HG03060 (cell line): ENCODE data around the gene GRIN2C.

Experiments used
- ATAC-seq: cut with Tn5 transposase; IDR thresholded peaks from one replicate; pipeline ENCODE4 v1.9.1; 2021; ENCODE audit warnings: low read depth, moderate number of reproducible peaks; ENCODE audit not compliant: unreplicated experiment

GRIN2C gene

GRCh38 chr17:74850310-74850709 lies 9.4 kb downstream of the GRIN2C start:
- ATAC-seq = no peak

DNA sequence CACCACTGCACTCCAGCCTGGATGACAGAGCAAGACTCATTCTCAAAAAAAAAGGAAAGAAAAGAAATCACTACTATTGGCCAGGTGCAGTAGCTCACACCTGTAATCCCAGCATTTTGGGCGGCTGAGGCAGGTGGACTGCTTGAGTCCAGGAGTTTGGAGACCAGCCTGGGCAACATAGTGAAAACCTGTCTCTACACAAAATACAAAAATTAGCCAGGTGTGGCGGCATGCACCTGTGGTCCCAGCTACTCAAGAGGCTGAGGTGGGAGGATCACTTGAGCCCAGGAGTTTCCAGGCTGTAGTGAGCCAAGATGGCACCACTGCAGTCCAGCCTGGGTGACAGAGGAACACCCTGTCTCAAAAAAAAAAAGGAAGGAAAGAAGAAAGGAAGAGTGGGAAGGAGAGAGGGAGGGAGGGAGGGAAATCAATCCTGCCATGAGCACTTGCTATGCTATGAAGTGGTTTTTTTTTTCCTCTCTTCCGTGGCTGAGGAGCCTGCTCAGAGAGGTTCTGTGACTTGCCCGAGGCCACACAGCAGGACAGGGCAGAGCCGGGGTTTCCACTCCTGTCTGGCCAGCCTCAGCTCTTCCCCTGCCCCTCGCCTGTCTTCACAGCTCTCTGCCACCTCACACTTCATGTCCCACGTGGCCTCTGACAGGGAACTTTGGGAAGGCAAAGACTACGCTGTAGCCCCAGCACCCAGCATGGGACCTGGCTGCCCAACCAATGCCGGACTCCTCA lies 10.9 kb downstream of the GRIN2C start:
- no peak for ATAC-seq

- ATAC-seq = no peak
Measured at GRCh38 chr17:74846621-74847020, 13.1 kb downstream of the GRIN2C start.

DNA sequence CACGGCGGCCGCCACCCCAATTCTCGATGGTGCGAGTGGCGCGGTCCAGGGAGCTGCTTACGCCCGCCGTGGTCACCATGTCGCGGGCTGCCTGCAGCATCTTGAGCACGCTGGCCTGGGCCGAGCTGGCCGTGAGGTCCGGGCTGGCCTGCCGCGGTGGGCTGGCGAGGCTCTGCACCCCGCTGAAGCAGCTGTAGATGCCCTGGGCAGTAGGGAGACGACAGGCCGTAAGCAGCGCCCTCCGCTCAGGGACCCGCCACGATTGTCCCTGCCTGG lies 16.4 kb downstream of the GRIN2C start:
- ATAC-seq = no peak

DNA sequence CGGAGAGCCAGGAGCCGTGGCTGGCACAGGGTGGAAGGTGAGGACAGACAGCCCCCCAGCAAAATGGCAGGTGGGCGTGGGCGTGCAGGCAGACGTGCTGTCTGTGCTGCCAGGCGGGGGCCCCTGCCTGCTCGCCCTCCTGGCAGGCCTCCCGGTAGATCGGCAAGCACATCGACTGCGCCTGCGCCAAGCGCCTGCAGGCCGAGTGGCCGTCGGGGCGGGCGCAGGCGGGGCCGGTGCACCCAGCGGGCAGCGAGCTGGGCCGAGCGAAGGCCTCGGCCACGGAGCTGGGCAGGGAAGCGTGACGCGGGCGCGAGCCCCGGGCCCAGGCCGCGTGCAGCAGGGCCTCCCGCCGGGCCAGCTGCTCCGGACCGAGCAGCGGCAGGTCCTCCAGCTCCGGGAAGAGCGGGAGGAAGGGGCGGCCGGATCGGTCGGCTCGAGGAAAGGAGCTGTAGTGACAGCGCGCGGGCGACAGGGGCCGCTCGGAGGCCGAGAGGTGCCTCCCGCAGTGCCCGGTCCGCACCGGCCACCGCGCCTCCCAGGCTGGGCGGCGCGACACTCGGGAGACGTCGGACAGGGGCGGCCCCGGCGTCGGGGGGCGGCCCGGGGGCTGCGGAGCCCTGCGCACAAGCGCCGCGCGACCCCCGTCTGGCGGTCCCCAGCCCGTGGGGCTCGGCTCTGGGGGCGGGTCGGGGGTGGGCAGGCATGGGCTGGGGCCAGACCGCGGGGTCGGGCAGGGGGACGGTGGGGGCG lies 16.9 kb downstream of the GRIN2C start:
- no peak for ATAC-seq

GRCh38 chr17:74842146-74842598 lies 17.5 kb downstream of the GRIN2C start:
- ATAC-seq = no peak

DNA sequence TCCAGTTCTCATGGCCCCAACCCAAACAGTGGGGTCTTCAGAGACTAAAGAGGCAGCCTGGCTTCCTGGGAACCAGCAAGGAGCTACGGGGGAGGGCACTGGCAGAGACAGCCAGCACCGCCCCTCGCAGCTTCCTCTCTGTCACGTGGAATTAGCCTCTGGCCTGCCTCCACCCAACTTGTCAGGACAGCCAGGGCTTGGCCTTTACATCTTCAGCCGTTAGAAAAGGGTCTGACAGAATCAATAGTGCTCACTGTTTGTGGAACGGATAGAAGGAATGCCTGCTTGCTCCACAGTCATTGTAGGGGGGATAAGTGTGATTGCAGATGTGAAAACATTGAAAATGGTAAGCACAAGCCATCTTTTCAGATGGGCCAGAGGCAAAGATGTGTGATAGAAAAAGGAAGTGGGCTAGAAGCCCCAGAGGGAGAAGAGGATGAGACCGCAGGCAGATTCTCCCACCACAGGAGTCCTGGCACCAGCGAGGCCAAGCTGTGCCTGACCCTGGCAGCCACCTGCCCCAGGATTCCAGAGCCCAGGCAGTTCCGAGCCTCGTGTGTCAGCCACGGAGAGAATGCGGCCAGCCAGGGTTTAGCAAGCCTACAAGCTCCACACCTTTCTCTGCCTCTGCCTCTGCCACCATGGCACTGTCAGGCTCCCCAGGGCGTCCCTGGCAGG lies 18.6 kb downstream of the GRIN2C start:
- no peak for ATAC-seq

DNA sequence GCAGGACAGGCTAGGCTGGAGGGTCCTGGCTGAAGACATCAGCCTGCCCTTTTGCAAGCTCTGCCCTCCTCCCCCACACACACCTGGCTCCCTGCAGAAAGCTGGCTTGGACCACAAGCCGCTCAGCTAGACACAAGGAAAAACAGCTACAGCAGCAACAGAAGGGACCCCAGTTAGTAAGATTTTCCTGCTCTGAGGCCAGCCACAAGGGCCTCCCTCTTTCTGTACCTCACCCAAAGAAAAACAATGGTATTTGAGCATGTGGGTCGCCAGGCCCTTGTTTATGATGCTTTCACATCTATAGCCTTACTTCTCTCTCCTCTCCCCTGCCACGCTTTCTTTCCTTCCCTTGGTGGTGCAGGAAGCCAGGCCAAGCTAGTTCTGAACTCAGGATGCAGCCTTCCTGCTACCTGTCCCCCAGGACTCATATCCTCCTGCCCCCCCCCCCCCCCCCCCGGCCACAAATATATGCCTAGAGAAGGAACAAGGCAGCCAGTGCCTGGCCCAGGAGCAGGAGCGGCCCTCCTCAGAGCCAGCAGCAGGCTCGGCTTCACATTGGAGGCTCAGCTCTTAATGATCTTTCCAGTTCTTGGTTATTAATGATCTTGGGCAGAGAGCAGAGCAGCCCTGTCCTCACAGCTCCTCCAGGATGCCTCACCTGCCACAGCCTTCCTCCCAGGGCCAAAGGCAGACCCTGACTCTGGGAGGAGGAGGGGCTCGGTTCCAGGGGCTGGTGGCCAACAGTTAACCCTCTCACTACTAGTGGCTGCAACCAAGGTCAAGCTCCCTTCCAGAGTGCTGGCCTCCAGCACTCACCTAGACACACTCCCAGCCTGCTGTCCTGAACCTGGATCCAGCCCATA lies 19.5 kb downstream of the GRIN2C start:
- ATAC-seq = no peak

DNA sequence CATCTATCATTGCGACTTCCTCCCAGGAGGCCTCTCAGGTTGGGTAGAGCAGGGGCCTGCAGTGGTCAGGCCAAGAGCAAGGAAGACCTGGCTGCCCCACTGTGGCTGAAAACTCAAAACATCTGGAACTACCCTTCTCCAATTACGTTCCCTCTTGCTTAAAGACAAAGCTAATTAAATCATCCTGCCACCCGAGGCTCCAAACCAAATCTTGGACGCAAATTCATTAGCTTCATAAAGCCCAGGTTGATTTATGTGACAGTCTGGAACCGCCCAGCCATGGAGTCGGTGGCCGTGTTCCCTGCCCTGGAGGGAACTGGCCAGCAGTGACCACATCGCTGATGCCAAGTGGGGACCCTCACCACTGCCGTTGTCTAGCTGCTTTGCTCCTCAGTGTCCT lies 21.4 kb downstream of the GRIN2C start:
- no peak for ATAC-seq

GRCh38 chr17:74836691-74837467 lies 22.8 kb downstream of the GRIN2C start:
- no peak for ATAC-seq

GRCh38 chr17:74836191-74836590 lies 23.5 kb downstream of the GRIN2C start:
- ATAC-seq = no peak

- ATAC-seq = no peak
Measured at GRCh38 chr17:74833501-74834377, 25.9 kb downstream of the GRIN2C start.

GRCh38 chr17:74832421-74832820 lies 27.3 kb downstream of the GRIN2C start:
- ATAC-seq = no peak

- ATAC-seq = no peak
Measured at GRCh38 chr17:74831444-74832146, 28.1 kb downstream of the GRIN2C start.

GRCh38 chr17:74830861-74831260 lies 28.8 kb downstream of the GRIN2C start:
- no peak for ATAC-seq

DNA sequence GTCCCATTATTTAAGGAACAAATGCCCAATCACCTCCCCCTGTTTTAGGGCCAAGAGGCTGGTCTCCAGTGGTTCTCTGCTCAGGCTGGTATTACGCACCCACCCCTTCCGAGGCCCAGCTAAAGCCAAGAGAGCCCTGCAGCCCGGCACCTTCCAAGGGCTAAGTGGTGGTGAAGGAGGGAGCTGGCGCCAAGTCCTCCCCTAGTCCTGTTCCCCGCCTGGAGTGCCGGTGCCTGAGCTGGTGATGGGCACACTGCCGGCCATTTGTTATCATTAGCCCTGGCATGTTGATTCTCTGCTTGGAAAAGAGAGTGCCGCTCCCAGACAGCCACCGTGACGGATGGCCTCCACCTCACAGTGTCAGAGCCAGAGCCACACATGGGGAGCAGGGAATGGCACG lies 31.9 kb downstream of the GRIN2C start:
- ATAC-seq = no peak

DNA sequence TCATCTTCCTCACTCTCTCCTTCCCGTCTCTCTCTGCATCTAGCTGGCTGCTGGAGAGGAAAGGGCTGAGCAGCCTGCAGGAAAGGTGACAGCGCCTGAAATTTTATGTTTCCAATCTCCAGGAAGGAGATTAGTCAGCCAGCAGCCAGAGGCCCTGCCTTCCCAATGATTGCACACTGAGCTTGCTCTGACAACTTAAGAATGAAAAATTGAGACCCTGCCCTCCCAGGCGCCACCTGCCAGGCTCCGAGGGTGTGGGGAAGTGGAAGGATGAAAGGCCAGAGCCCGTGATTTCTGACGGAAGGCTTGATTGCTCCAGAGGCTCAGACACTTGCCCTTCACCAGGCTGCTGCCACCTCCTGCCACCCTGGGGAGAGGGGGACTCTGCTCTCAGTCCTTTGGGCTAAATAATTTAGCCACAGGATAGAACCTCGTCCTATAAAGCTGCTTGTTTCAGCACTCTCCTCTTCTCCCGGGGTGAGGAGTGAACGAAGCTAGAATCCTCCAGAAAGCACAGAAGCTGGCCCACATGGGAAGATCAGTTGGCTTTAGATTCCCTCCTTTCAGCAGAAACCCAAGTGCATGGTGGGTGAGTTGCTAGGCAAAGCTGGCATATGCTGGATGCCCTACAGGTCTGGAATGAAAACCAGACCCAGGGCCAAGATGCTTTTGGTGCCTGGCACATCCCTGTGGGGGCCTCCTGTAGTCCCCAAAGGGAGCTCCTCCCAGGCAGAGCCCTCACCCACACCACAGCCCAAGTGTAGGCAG lies 33.5 kb downstream of the GRIN2C start:
- no peak for ATAC-seq
